Activated naive CD4-positive, alpha-beta T cell treated with anti-CD3 and anti-CD28 coated beads, Interleukin-2, amount 10 ng/mL, durations not matched to agents 7 days and 5 days (primary cell): ENCODE data around the gene KRTAP4-3.
"Not testable (repeated sequence)": the region's sequence is repeated elsewhere in the genome, so short reads cannot be mapped to it uniquely, and the experiment has no call there.

Source experiments
- CTCF ChIA-PET: fragments of 350-600 bp; sonication (Branson Sonifier 250); formaldehyde crosslinking; loops from one replicate; lab custom pipeline; 2021; ENCODE audit warnings: antibody characterized with exemption; lab: Charles Lee
- DNase-seq: peaks from one replicate; pipeline ENCODE4 v3.0.0-alpha.2; 2020
- H3K27ac Mint-ChIP-seq: one replicate; pipeline ENCODE4 v1.8.0; 2021; ENCODE audit warnings: mild to moderate bottlenecking, moderate library complexity, mixed read lengths
- H3K27me3 Mint-ChIP-seq: one replicate; pipeline ENCODE4 v1.8.0; 2021; ENCODE audit warnings: mild to moderate bottlenecking, mixed read lengths
- H3K36me3 Mint-ChIP-seq: one replicate; pipeline ENCODE4 v1.8.0; 2021; ENCODE audit warnings: mixed read lengths
- H3K4me1 Mint-ChIP-seq: one replicate; pipeline ENCODE4 v1.8.0; 2021; ENCODE audit warnings: mixed read lengths
- H3K4me3 Mint-ChIP-seq: one replicate; pipeline ENCODE4 v1.8.0; 2021; ENCODE audit warnings: mild to moderate bottlenecking, moderate library complexity, mixed read lengths
- H3K9me3 Mint-ChIP-seq: one replicate; pipeline ENCODE4 v1.8.0; 2021; ENCODE audit warnings: mixed read lengths

The KRTAP4-3 gene

GRCh38 chr17:41176744-41177387 is 8.8 kb upstream of the KRTAP4-3 start:
- no peak overlapping the region for H3K4me3 Mint-ChIP-seq
- no peaks in the 10 kb centered on the region for H3K9me3 Mint-ChIP-seq
- peaks cover 3% of the 10 kb centered on the region for H3K27me3 Mint-ChIP-seq
- no peak for DNase-seq
- no peaks in the 10 kb centered on the region for H3K36me3 Mint-ChIP-seq
- CTCF ChIA-PET: no interaction called here
- H3K27ac Mint-ChIP-seq: no peak overlapping the region
- H3K4me1 Mint-ChIP-seq: no peaks in the 10 kb centered on the region

DNA sequence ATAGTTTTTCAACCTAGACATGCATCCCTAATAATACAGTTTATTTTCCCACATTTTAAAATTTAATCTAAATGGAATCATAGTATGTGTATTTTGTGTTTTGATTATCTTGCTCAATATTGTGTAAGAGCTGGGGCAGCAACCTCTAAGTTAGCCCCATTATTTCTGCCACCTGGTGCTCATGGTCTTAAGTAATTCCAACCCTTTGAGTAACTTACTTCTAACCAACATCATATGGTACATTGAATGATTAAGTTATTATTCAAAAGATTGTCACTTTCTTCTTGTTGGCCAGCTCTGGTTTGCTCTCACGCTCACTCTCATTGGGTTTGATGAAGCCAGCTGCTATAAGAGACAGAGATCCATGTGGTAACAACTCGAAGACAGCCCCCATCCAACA is 3.9 kb upstream of the KRTAP4-3 start:
- CTCF ChIA-PET: no interaction called here

DNA sequence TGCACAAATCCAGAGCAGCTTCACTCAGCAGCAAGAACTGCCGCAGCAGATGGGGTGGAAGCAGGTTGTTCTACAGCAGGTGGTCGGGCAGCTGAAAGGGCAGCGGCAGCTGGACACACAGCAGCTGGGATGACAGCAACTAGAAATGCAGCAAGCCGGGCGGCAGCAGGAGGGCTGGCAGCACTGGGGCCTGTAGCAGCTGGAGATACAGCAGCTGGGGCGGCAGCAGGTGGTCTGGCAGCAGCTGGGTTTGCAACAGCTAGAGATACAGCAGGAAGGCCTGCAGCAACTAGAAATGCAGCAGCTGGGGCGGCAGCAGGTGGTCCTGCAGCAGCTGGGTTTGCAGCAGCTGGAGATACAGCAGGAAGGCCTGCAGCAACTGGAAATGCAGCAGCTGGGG is 460 bp downstream of the KRTAP4-3 start:
- Mint-ChIP-seq H3K27ac (no peak overlapping the region), H3K9me3 (no peaks in the 10 kb centered on the region), H3K27me3 (peaks cover 4% of the 10 kb centered on the region), H3K36me3 (no peaks in the 10 kb centered on the region), H3K4me3 (no peak overlapping the region), H3K4me1 (no peaks in the 10 kb centered on the region)
- no peak for DNase-seq
- CTCF ChIA-PET: no interaction called here

More for the DNA sequence above, 3.9 kb upstream of the KRTAP4-3 start:
- H3K36me3 Mint-ChIP-seq: no peaks in the 10 kb centered on the region
- no peaks in the 10 kb centered on the region for H3K4me1 Mint-ChIP-seq
- no peak overlapping the region for H3K4me3 Mint-ChIP-seq
- no peaks in the 10 kb centered on the region for H3K9me3 Mint-ChIP-seq
- H3K27ac Mint-ChIP-seq: no peak overlapping the region
- no peak for DNase-seq
- peaks cover 6% of the 10 kb centered on the region for H3K27me3 Mint-ChIP-seq

DNA sequence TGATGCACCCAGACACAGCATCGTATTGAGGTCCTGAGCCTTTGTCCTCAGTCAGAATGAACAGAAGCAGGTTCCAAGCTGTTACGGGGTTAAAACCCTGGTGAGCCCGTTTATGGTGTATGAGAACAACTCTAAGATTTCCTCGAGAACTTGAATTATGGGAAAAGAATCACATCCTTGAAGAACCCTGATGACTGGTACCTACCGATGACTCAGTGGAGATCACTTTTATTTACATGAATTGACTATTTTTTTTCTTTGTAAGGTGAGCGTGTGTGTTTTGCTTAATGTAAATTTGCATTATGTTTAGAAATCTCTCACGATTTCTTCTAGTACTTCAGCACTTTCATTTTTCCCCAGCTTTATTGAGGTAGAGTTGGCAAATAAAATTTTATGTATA is 4.2 kb downstream of the KRTAP4-3 start:
- Mint-ChIP-seq H3K9me3 (no peaks in the 10 kb centered on the region), H3K4me3 (no peak overlapping the region), H3K27me3 (peaks cover 10% of the 10 kb centered on the region), H3K27ac (no peak overlapping the region), H3K36me3 (no peaks in the 10 kb centered on the region), H3K4me1 (no peaks in the 10 kb centered on the region)
- CTCF ChIA-PET: no interaction called here
- DNase-seq: no peak

DNA sequence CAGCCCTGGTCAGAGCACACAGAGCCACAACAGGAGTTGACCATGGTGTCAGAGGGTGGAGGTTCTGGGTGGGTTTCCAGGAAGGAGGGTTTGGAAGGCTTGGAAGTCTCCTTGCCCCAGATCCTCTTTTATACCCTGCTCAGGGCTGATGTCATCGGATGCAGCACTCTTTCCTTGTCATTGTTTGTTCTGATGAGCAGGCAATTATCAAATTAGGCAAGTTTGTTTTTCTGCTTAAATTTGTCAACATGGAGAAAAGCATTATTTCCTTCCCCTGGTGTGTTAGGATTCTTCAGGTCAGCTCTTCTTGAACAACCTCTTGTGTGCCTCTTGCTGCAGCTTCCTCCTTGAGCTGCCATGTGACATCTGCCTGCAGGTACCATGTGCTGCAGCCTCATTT is 7.4 kb downstream of the KRTAP4-3 start, which contains the start of gene KRTAP4-4:
KRTAP4-4 (minus strand) TSS at position 101 of the 400 bp plus-strand sequence; CDS start at position 44, 57 bp downstream.
- Mint-ChIP-seq H3K4me1 (no peaks in the 10 kb centered on the region), H3K27ac (no peak within 1 kb of the TSS), H3K4me3 (no peak within 1 kb of the TSS), H3K9me3 (no peaks in the 10 kb centered on the region), H3K36me3 (no peaks in the 10 kb centered on the region), H3K27me3 (peaks cover 11% of the 10 kb centered on the region)
- CTCF ChIA-PET: no interaction called here
- no peak for DNase-seq

DNA sequence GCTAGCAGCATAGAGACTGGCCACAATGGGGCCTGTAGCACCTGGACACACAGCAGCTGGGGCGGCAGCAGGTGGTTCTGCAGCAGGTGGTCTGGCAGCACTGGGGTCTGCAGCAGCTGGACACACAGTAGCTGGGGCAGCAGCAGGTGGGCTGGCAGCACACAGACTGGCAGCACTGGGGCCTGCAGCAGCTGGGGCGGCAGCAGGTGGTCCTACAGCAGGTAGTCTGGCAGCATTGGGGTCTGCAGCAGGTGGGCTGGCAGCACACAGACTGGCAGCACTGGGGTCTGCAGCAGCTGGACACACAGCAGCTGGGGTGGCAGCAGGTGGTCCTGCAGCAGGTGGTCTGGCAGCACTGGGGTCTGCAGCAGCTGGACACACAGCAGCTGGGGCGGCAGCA is 7.8 kb downstream of the KRTAP4-3 start:
- H3K4me1 Mint-ChIP-seq, DNase-seq, CTCF ChIA-PET, H3K27ac Mint-ChIP-seq, H3K4me3 Mint-ChIP-seq, H3K36me3 Mint-ChIP-seq, H3K9me3 Mint-ChIP-seq: not testable (repeated sequence)
- H3K27me3 Mint-ChIP-seq: peaks cover 11% of the 10 kb centered on the region

GRCh38 chr17:41153856-41154255 is 14.2 kb downstream of the KRTAP4-3 start:
- CTCF ChIA-PET: no interaction called here
- no peak for DNase-seq
- H3K36me3 Mint-ChIP-seq: no peaks in the 10 kb centered on the region
- no peaks in the 10 kb centered on the region for H3K4me1 Mint-ChIP-seq
- no peaks in the 10 kb centered on the region for H3K9me3 Mint-ChIP-seq
- peaks cover 8% of the 10 kb centered on the region for H3K27me3 Mint-ChIP-seq
- no peak overlapping the region for H3K4me3 Mint-ChIP-seq
- no peak overlapping the region for H3K27ac Mint-ChIP-seq

DNA sequence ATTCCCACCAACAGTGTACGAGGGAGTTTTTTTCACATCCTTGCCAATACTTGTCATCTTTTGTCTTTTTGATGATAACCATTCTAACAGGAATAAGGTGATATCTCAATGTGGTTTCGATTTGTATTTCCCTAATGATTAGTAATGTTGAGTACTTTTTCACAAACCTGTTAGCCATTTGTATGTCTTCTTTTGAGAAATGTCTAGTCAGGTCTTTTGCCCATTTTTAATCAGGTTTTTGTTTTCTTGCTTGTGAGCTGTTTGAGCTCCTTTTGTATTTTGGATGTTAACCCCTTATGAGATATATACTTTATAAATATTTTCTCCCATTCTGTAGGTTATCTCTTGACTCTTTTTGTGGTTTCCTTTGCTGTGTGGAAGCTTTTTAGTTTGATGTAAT is 16.5 kb downstream of the KRTAP4-3 start:
- H3K27me3 Mint-ChIP-seq: peaks cover 4% of the 10 kb centered on the region
- no peaks in the 10 kb centered on the region for H3K9me3 Mint-ChIP-seq
- H3K4me1 Mint-ChIP-seq: no peaks in the 10 kb centered on the region
- DNase-seq: no peak
- CTCF ChIA-PET: no interaction called here
- no peak overlapping the region for H3K4me3 Mint-ChIP-seq
- no peaks in the 10 kb centered on the region for H3K36me3 Mint-ChIP-seq
- H3K27ac Mint-ChIP-seq: no peak overlapping the region

GRCh38 chr17:41150026-41150425 is 18.0 kb downstream of the KRTAP4-3 start:
- Mint-ChIP-seq H3K4me1 (no peaks in the 10 kb centered on the region), H3K9me3 (no peaks in the 10 kb centered on the region), H3K36me3 (no peaks in the 10 kb centered on the region), H3K27ac (no peak overlapping the region), H3K27me3 (peaks cover 4% of the 10 kb centered on the region), H3K4me3 (no peak overlapping the region)
- no peak for DNase-seq
- CTCF ChIA-PET: no interaction called here

GRCh38 chr17:41149652-41149985 is 18.4 kb downstream of the KRTAP4-3 start, which contains the start of gene KRTAP4-5:
Gene KRTAP4-5 (minus strand): TSS chr17:41149825. CDS start chr17:41149767, 58 bp downstream.
- H3K4me3 Mint-ChIP-seq: no peak within 1 kb of the TSS
- no peak for DNase-seq
- H3K27ac Mint-ChIP-seq: no peak within 1 kb of the TSS
- peaks cover 4% of the 10 kb centered on the region for H3K27me3 Mint-ChIP-seq
- no peaks in the 10 kb centered on the region for H3K36me3 Mint-ChIP-seq
- CTCF ChIA-PET: no interaction called here
- no peaks in the 10 kb centered on the region for H3K4me1 Mint-ChIP-seq
- H3K9me3 Mint-ChIP-seq: no peaks in the 10 kb centered on the region

DNA sequence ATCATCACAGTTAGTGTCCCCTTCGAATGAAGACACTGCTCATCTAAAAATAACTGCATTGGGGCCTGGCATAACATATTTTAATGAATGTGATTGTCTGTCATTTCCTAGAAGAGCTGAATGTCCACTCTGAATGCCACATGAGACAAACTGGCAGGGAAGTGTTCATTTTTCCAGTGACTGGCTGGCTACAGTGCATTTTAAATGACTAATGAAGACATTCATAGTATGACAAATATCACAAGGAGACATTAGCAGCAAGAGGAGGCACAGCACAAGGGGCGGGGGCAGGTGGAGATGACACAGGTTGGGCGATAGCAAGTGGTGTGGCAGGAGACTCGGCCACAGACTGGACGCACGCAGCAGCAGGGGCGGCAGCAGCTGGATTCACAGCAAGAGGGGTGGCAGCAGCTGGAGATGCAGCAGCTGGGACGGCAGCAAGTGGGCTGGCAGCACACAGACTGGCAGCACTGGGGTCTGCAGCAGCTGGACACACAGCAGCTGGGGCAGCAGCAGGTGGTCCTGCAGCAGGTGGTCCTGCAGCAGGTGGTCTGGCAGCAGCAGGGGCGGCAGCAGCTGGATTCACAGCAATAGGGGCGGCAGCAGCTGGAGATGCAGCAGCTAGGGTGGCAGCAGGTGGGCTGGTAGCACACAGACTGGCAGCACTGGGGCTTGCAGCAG is 18.9 kb downstream of the KRTAP4-3 start:
- CTCF ChIA-PET, H3K9me3 Mint-ChIP-seq, H3K27me3 Mint-ChIP-seq, H3K36me3 Mint-ChIP-seq, DNase-seq, H3K4me1 Mint-ChIP-seq, H3K27ac Mint-ChIP-seq, H3K4me3 Mint-ChIP-seq: not testable (repeated sequence)

DNA sequence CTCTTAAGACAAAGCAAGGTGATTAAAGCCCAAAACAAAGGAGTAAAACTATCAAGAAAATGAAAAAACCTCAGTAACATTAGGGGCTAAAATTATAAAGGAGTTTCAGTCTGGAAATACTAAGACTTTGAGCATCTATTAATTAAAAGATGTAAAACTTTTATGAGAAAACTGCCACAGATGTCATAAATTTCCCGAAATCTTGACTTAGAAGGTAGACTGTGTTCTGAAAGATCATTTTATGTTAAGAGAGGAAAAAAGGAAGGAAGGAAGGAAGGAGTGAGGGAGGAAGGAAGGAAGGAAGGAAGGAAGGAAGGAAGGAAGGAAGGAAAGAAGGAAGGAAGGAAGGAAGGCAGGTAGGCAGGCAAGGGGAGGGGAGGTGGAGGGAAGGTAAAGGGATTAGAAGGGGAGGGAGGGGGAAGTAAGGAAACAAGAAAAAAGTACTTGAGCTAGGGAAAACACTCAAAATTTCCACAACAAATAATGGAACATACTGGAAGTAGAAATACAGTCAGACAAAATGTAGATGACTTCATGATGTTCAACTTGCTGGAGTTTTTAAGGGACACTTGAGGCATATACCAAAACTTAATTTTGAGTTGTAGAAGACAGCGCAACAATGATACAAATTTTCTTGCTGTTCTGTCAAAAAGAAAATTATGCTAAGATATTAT is 20.4 kb downstream of the KRTAP4-3 start:
- Mint-ChIP-seq H3K9me3 (peaks cover 9% of the 10 kb centered on the region), H3K27ac (no peak overlapping the region), H3K27me3 (no peaks in the 10 kb centered on the region), H3K4me1 (no peaks in the 10 kb centered on the region), H3K36me3 (no peaks in the 10 kb centered on the region), H3K4me3 (no peak overlapping the region)
- CTCF ChIA-PET: no interaction called here
- no peak for DNase-seq

DNA sequence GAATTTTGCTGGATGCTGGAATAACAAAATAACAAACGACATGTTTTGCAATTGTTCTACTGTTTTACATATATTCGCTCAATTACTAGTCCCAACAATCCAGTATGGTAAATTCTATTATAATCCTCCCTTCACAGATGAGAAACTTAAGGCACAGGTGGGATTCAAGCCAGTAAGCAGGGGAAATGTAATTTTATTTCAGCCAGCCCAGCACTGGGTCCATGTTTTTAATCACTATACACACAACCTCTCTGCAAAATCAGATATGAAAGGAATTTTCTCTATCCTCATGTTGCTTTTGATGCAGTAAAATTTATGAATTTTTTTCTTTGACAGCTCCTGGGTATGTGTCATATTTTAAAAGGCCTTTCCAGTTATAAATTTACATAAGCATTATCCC is 22.8 kb downstream of the KRTAP4-3 start:
- Mint-ChIP-seq H3K27ac (no peak overlapping the region), H3K36me3 (no peaks in the 10 kb centered on the region), H3K4me1 (no peaks in the 10 kb centered on the region), H3K27me3 (no peaks in the 10 kb centered on the region), H3K9me3 (peaks cover 19% of the 10 kb centered on the region), H3K4me3 (no peak overlapping the region)
- CTCF ChIA-PET: no interaction called here
- no peak for DNase-seq

DNA sequence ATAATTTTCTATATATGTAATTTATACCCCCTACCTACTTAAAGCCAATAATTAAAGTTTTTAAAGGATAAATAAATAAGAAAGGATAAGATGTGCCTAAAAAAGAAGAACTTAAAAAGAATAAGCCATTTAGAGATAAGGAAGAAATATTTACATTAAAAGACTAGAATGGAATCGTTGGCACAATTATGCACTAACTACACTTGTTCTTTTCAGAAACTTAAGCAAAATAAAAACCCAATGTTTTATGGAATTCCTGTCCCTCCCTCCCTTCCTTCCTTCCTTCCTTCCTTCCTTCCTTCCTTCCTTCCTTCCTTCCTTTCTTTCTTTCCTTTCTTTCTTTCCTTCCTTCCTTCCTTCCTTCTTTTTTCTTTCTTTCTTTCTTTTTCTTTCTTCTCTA is 23.2 kb downstream of the KRTAP4-3 start:
- no peaks in the 10 kb centered on the region for H3K4me1 Mint-ChIP-seq
- H3K4me3 Mint-ChIP-seq: no peak overlapping the region
- peaks cover 19% of the 10 kb centered on the region for H3K9me3 Mint-ChIP-seq
- CTCF ChIA-PET: no interaction called here
- no peak for DNase-seq
- H3K27me3 Mint-ChIP-seq: peaks cover under 1% of the 10 kb centered on the region
- H3K27ac Mint-ChIP-seq: no peak overlapping the region
- H3K36me3 Mint-ChIP-seq: no peaks in the 10 kb centered on the region

- Mint-ChIP-seq H3K27me3 (peaks cover 4% of the 10 kb centered on the region), H3K27ac (no peak overlapping the region), H3K4me1 (no peaks in the 10 kb centered on the region), H3K9me3 (peaks cover 24% of the 10 kb centered on the region), H3K36me3 (no peaks in the 10 kb centered on the region), H3K4me3 (no peak overlapping the region)
- DNase-seq: no peak
- CTCF ChIA-PET: no interaction called here
Measured at GRCh38 chr17:41141361-41141760, 26.7 kb downstream of the KRTAP4-3 start.
